AG09309 (cell line): ENCODE measurements around the gene DSE.

ENCODE experiments used
- DNase-seq: peaks from one replicate; pipeline ENCODE4 v3.0.0-alpha.2; 2010; ENCODE audit warnings: low read depth
- H3K4me3 ChIP-seq: 2 replicates; pipeline ENCODE4 v1.5.1; 2011; ENCODE audit warnings: mild to moderate bottlenecking, low read depth, low read length, moderate library complexity; ENCODE audit not compliant: control insufficient read depth
- TF ChIP-seq, protein P1 (sequence below): IDR thresholded peaks from 2 replicates; pipeline ENCODE4 v1.5.1; 2011; ENCODE audit warnings: mild to moderate bottlenecking, low read depth, low read length, inconsistent platforms; ENCODE audit not compliant: insufficient read depth, control insufficient read depth; ENCODE audit errors: missing control alignments

The DSE gene

DNA sequence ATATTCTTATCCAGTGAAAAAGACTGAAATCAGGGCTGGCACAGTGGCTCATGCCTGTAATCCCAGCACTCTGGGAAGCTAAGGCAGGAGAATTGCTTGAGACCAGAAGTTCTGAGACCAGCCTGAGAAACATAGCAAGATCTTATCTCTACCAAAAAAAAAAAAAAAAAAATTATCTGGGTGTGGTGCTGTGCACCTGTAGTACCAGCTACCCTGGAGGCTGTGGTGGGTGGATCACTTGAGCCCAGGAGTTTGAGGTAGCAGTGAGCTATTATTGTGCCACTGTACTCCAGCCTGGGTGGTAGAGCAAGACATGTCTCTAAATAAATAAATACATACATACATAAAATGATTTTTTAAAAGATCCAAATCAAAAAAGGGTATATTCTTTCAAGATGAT, 96.8 kb downstream of the DSE start:
- TF ChIP-seq, protein P1, sequence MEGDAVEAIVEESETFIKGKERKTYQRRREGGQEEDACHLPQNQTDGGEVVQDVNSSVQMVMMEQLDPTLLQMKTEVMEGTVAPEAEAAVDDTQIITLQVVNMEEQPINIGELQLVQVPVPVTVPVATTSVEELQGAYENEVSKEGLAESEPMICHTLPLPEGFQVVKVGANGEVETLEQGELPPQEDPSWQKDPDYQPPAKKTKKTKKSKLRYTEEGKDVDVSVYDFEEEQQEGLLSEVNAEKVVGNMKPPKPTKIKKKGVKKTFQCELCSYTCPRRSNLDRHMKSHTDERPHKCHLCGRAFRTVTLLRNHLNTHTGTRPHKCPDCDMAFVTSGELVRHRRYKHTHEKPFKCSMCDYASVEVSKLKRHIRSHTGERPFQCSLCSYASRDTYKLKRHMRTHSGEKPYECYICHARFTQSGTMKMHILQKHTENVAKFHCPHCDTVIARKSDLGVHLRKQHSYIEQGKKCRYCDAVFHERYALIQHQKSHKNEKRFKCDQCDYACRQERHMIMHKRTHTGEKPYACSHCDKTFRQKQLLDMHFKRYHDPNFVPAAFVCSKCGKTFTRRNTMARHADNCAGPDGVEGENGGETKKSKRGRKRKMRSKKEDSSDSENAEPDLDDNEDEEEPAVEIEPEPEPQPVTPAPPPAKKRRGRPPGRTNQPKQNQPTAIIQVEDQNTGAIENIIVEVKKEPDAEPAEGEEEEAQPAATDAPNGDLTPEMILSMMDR: no peak
- H3K4me3 ChIP-seq: no peak overlapping the region
- DNase-seq: no peak

DNA sequence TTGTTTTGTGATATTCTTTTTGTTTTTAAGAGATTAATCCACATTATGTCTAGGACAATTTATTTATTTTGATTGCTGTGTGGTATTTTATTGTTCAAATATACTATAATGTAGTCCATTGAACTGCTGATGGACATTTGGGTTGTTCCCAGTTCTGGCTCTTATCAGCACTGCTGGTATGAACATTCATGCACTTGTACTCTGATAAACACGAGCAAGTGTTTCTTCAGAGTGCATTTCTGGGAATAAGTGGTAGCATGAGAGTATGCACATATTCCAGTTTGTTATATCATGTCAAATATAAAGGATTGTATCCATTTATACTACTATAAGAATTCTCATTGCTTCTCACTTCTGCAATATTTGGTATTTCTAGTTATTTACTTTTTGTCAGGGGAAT, 97.5 kb downstream of the DSE start:
- no peak for DNase-seq
- TF ChIP-seq, protein P1: no peak
- no peak overlapping the region for H3K4me3 ChIP-seq

DNA sequence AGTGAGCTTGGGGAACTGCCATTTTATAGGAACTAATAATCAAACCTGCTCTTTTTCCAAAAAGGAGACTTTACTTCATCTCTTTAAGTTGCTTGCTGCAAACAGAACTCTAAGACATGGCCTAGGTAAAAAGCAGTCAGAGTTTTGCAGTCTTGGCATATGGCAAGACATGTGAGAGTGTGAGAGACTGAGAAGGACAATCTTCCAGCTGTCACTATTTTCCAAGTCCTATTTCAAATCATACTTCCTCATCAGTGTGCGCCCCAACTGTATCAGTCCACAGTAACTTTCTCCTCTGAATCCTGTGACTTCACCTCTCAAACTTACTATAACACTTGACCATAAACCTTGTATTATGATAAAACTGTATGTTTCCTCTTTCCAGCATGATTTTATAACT, 100.8 kb downstream of the DSE start:
- TF ChIP-seq, protein P1: no peak
- no peak for DNase-seq

DNA sequence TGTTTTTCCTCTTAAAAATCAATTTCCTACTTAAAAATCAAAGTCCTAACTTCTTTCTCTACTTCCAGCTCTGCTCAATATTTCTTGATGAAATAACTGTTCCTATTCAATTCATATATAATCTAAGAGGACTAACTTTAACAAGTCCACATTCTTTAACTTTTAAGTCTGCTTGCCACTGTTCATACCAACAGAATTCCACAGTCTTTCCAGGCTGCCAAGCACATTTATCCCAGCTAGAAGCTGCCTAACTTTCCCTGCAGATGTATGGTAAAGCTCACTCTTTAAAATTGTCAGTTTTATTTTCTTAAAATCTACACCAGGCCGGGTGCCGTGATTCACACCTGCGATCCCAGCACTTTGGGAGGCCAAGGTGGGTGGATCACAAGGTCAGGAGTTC, 102.0 kb downstream of the DSE start:
- TF ChIP-seq, protein P1: no peak
- no peak for DNase-seq
- H3K4me3 ChIP-seq: no peak overlapping the region

More for the DNA sequence above, 100.8 kb downstream of the DSE start:
- no peak overlapping the region for H3K4me3 ChIP-seq

DNA sequence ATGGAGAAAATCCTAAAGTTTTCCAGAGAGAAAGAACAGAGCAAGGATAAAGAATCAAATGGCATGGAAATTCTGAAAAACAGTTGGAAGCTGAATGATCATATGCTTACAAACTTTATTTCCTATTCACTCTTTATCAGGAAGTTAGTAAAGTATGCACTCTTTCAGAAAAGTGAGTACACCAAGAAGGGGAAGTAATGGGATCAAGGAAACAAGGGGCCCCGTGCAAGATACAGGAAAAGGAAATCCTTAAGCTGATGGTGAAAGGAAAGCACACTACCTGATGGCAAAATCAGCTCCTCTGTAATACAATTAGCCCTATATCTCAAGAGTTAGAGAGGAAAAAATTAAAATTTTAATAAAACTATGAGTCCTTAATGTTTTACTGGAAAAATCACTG, 104.4 kb downstream of the DSE start:
- H3K4me3 ChIP-seq: no peak overlapping the region
- no peak for DNase-seq
- TF ChIP-seq, protein P1: no peak

DNA sequence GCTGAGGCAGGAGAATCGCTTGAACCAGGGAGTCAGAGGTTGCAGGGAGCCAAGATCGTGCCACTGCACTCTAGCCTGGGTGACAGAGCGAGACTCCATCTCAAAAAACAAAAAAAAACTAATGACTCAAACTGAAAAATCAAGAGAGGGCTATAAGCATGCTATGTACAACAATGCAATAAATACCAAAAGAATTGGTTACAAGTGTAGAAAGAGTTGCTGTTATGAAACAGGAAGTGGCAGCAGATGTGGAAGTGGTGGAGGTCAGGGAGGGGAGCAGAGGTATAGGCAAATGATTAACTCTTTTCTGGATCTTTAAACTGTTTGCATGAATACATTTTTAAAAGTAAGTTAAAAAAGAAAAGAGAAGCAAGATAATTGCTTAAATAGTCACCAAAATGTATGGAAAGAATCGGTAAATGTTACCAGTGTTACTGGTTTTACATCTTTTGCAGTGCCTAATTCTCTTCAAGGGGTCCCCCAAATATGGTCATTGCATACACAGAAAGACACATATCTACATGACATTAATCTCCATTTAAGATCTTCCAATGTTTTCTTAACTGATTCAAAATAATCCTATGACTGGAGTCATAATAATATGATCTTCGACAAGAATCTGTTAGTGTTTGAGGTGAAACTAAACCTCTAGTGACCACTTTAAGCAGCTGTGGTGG, 105.4 kb downstream of the DSE start:
- no peak for DNase-seq

More for the DNA sequence above, 105.4 kb downstream of the DSE start:
- TF ChIP-seq, protein P1: no peak
- no peak overlapping the region for H3K4me3 ChIP-seq
